Measurements from ENCODE around the gene NEURL3.

NEURL3 gene

GRCh38 chr2:96470109-96470508 is 35.0 kb downstream of the NEURL3 start:
- H3K36me3 ChIP-seq (ENCODE audit: control insufficient read depth in 1 of 2, insufficient read depth in 2 of 2, low read length in 2 of 2), result no peaks in the 10 kb centered on the region
- H4K12ac ChIP-seq (ENCODE audit: low read depth, low read length), result no peak overlapping the region
- no peak overlapping the region for H2BK12ac ChIP-seq (ENCODE audit: low read length)
- no peak overlapping the region for H2AFZ ChIP-seq (ENCODE audit: insufficient read depth, low read length, poor library complexity)
- WGBS (ENCODE audit: extremely low coverage, insufficient coverage, insufficient read length), result no CpG with 5 or more reads among the region's 8 CpGs
- H3K4ac ChIP-seq (ENCODE audit: low read depth, low read length), result no peak overlapping the region
- H3K9ac ChIP-seq (ENCODE audit: low read length), result no peak overlapping the region
- no peaks in the 10 kb centered on the region for H3K79me2 ChIP-seq (ENCODE audit: control insufficient read depth, insufficient read depth, low read length, poor library complexity)
- no peak overlapping the region for H3K18ac ChIP-seq (ENCODE audit: low read length)
- no peak overlapping the region for H3K14ac ChIP-seq (ENCODE audit: low read length)
- no peak overlapping the region for H4K8ac ChIP-seq (ENCODE audit: low read depth, low read length)
- no peak for DNase-seq
- H3K79me1 ChIP-seq (ENCODE audit: low read length), result no peaks in the 10 kb centered on the region
- H3K4me3 ChIP-seq (ENCODE audit: low read depth, low read length), result no peak overlapping the region
- no peak overlapping the region for H2BK120ac ChIP-seq (ENCODE audit: insufficient read depth, low read length, poor library complexity)
- H3K27ac ChIP-seq (ENCODE audit: low read depth, low read length), result no peak overlapping the region
- H3K27me3 ChIP-seq (ENCODE audit: insufficient read depth, low read length), result no peaks in the 10 kb centered on the region
- no peak overlapping the region for H3K23ac ChIP-seq (ENCODE audit: low read length)
- no peak overlapping the region for H2AK5ac ChIP-seq (ENCODE audit: low read length)
- no peaks in the 10 kb centered on the region for H3K9me3 ChIP-seq (ENCODE audit: insufficient read depth, low read depth, low read length)
- H3K4me1 ChIP-seq (ENCODE audit: control insufficient read depth in 1 of 2, insufficient read depth in 2 of 2, low read length in 2 of 2), result no peaks in the 10 kb centered on the region
- H4K91ac ChIP-seq (ENCODE audit: low read depth, low read length), result no peak overlapping the region
- no peak overlapping the region for H3K4me2 ChIP-seq (ENCODE audit: low read length)
- H2BK5ac ChIP-seq (ENCODE audit: low read depth, low read length, poor library complexity), result no peak overlapping the region

GRCh38 chr2:96468904-96469303 is 36.3 kb downstream of the NEURL3 start:
- Histone ChIP-seq H2BK5ac (ENCODE audit: low read depth, low read length, poor library complexity) (no peak overlapping the region), H3K18ac (ENCODE audit: low read length) (no peak overlapping the region), H3K23ac (ENCODE audit: low read length) (no peak overlapping the region), H3K79me2 (ENCODE audit: control insufficient read depth, insufficient read depth, low read length, poor library complexity) (no peaks in the 10 kb centered on the region), H4K8ac (ENCODE audit: low read depth, low read length) (no peak overlapping the region), H2BK12ac (ENCODE audit: low read length) (no peak overlapping the region), H3K9me3 (ENCODE audit: insufficient read depth, low read depth, low read length) (no peaks in the 10 kb centered on the region), H2BK120ac (ENCODE audit: insufficient read depth, low read length, poor library complexity) (no peak overlapping the region), H3K9ac (ENCODE audit: low read length) (peak overlapping the region; percentile 52), H3K4me3 (ENCODE audit: low read depth, low read length) (no peak overlapping the region), H3K4me1 (ENCODE audit: control insufficient read depth in 1 of 2, insufficient read depth in 2 of 2, low read length in 2 of 2) (no peaks in the 10 kb centered on the region), H3K27me3 (ENCODE audit: insufficient read depth, low read length) (no peaks in the 10 kb centered on the region), H2AFZ (ENCODE audit: insufficient read depth, low read length, poor library complexity) (no peak overlapping the region), H3K14ac (ENCODE audit: low read length) (no peak overlapping the region), H3K4me2 (ENCODE audit: low read length) (no peak overlapping the region), H3K79me1 (ENCODE audit: low read length) (no peaks in the 10 kb centered on the region), H3K36me3 (ENCODE audit: control insufficient read depth in 1 of 2, insufficient read depth in 2 of 2, low read length in 2 of 2) (no peaks in the 10 kb centered on the region), H3K4ac (ENCODE audit: low read depth, low read length) (no peak overlapping the region), H4K91ac (ENCODE audit: low read depth, low read length) (no peak overlapping the region), H2AK5ac (ENCODE audit: low read length) (no peak overlapping the region), H3K27ac (ENCODE audit: low read depth, low read length) (no peak overlapping the region), H4K12ac (ENCODE audit: low read depth, low read length) (no peak overlapping the region)
- WGBS (ENCODE audit: extremely low coverage, insufficient coverage, insufficient read length), result no CpG with 5 or more reads among the region's 6 CpGs
- no peak for DNase-seq

- no peak overlapping the region for H2AK5ac ChIP-seq (ENCODE audit: low read length)
- whole genome bisulfite sequencing (ENCODE audit: extremely low coverage, insufficient coverage, insufficient read length), result no CpG with 5 or more reads among the region's 2 CpGs
These were observed 40.5 kb downstream of the NEURL3 start for GRCh38 chr2:96464651-96465050.

GRCh38 chr2:96464061-96464460 is 41.1 kb downstream of the NEURL3 start:
- Histone ChIP-seq H3K14ac (ENCODE audit: low read length) (no peak overlapping the region), H3K27me3 (ENCODE audit: insufficient read depth, low read length) (no peaks in the 10 kb centered on the region), H4K12ac (ENCODE audit: low read depth, low read length) (no peak overlapping the region), H3K9ac (ENCODE audit: low read length) (no peak overlapping the region), H3K4ac (ENCODE audit: low read depth, low read length) (no peak overlapping the region), H2BK5ac (ENCODE audit: low read depth, low read length, poor library complexity) (no peak overlapping the region), H2BK120ac (ENCODE audit: insufficient read depth, low read length, poor library complexity) (no peak overlapping the region), H3K27ac (ENCODE audit: low read depth, low read length) (no peak overlapping the region), H2BK12ac (ENCODE audit: low read length) (no peak overlapping the region), H2AFZ (ENCODE audit: insufficient read depth, low read length, poor library complexity) (no peak overlapping the region), H3K79me1 (ENCODE audit: low read length) (no peaks in the 10 kb centered on the region), H3K23ac (ENCODE audit: low read length) (no peak overlapping the region), H2AK5ac (ENCODE audit: low read length) (no peak overlapping the region), H3K36me3 (ENCODE audit: control insufficient read depth in 1 of 2, insufficient read depth in 2 of 2, low read length in 2 of 2) (no peaks in the 10 kb centered on the region), H3K4me3 (ENCODE audit: low read depth, low read length) (no peak overlapping the region), H3K4me1 (ENCODE audit: control insufficient read depth in 1 of 2, insufficient read depth in 2 of 2, low read length in 2 of 2) (no peaks in the 10 kb centered on the region), H3K79me2 (ENCODE audit: control insufficient read depth, insufficient read depth, low read length, poor library complexity) (no peaks in the 10 kb centered on the region), H3K4me2 (ENCODE audit: low read length) (no peak overlapping the region), H4K8ac (ENCODE audit: low read depth, low read length) (no peak overlapping the region), H3K18ac (ENCODE audit: low read length) (no peak overlapping the region), H3K9me3 (ENCODE audit: insufficient read depth, low read depth, low read length) (peaks cover 2% of the 10 kb centered on the region), H4K91ac (ENCODE audit: low read depth, low read length) (no peak overlapping the region)
- WGBS (ENCODE audit: extremely low coverage, insufficient coverage, insufficient read length), result no CpG with 5 or more reads among the region's 3 CpGs
- no peak for DNase-seq

More at GRCh38 chr2:96464651-96465050, 40.5 kb downstream of the NEURL3 start:
- no peak overlapping the region for H3K18ac ChIP-seq (ENCODE audit: low read length)
- H3K79me1 ChIP-seq (ENCODE audit: low read length), result no peaks in the 10 kb centered on the region
- H4K91ac ChIP-seq (ENCODE audit: low read depth, low read length), result no peak overlapping the region
- H2AFZ ChIP-seq (ENCODE audit: insufficient read depth, low read length, poor library complexity), result no peak overlapping the region
- H3K4me2 ChIP-seq (ENCODE audit: low read length), result no peak overlapping the region
- H3K79me2 ChIP-seq (ENCODE audit: control insufficient read depth, insufficient read depth, low read length, poor library complexity), result no peaks in the 10 kb centered on the region
- no peaks in the 10 kb centered on the region for H3K4me1 ChIP-seq (ENCODE audit: control insufficient read depth in 1 of 2, insufficient read depth in 2 of 2, low read length in 2 of 2)
- H4K8ac ChIP-seq (ENCODE audit: low read depth, low read length), result no peak overlapping the region
- H3K14ac ChIP-seq (ENCODE audit: low read length), result no peak overlapping the region
- no peak overlapping the region for H2BK120ac ChIP-seq (ENCODE audit: insufficient read depth, low read length, poor library complexity)
- no peak overlapping the region for H4K12ac ChIP-seq (ENCODE audit: low read depth, low read length)
- no peak overlapping the region for H3K9ac ChIP-seq (ENCODE audit: low read length)
- peaks cover 2% of the 10 kb centered on the region for H3K9me3 ChIP-seq (ENCODE audit: insufficient read depth, low read depth, low read length)
- no peak for DNase-seq
- no peaks in the 10 kb centered on the region for H3K27me3 ChIP-seq (ENCODE audit: insufficient read depth, low read length)
- H2BK5ac ChIP-seq (ENCODE audit: low read depth, low read length, poor library complexity), result no peak overlapping the region
- H3K4me3 ChIP-seq (ENCODE audit: low read depth, low read length), result no peak overlapping the region
- H3K36me3 ChIP-seq (ENCODE audit: control insufficient read depth in 1 of 2, insufficient read depth in 2 of 2, low read length in 2 of 2), result no peaks in the 10 kb centered on the region
- H3K27ac ChIP-seq (ENCODE audit: low read depth, low read length), result no peak overlapping the region
- H3K23ac ChIP-seq (ENCODE audit: low read length), result no peak overlapping the region
- H2BK12ac ChIP-seq (ENCODE audit: low read length), result no peak overlapping the region
- no peak overlapping the region for H3K4ac ChIP-seq (ENCODE audit: low read depth, low read length)
